ENCODE measurements around the gene KAT8. TPM values are rescaled to one million over a fixed set of nuclear protein-coding genes. Genes with fewer than 3 reads are reported as not detected.

Gene KAT8
- total RNA-seq, 2 donors from 2014 or later, result 58.0 to 64.3 TPM

GRCh38 chr16:31083081-31083480 lies 34.4 kb upstream of the KAT8 start:
- Histone ChIP-seq H3K9me3 (no peaks in the 10 kb centered on the region), H3K36me3 (peaks cover 57% of the 10 kb centered on the region), H3K4me1 (peaks cover 0 to 7% of the 10 kb centered on the region in 2 donors), H3K27me3 (no peaks in the 10 kb centered on the region), H3K27ac (no peak overlapping the region), H3K4me3 (no peak overlapping the region)
- TF ChIP-seq CTCF (IDR thresholded peaks at IDR 0.05), result no peak
- no peak for DNase-seq (ENCODE audit: low spot score)

GRCh38 chr16:31083556-31083955 lies 33.9 kb upstream of the KAT8 start:
- no peak for TF ChIP-seq CTCF (IDR thresholded peaks at IDR 0.05)
- Histone ChIP-seq H3K36me3 (peaks cover 52% of the 10 kb centered on the region), H3K4me3 (no peak overlapping the region), H3K9me3 (no peaks in the 10 kb centered on the region), H3K27ac (no peak overlapping the region), H3K27me3 (no peaks in the 10 kb centered on the region), H3K4me1 (peaks cover 0 to 7% of the 10 kb centered on the region in 2 donors)
- no peak for DNase-seq (ENCODE audit: low spot score)

- no peak for TF ChIP-seq CTCF (IDR thresholded peaks at IDR 0.05)
- Histone ChIP-seq H3K9me3 (no peaks in the 10 kb centered on the region), H3K4me3 (no peak overlapping the region), H3K36me3 (peaks cover 48% of the 10 kb centered on the region), H3K27me3 (no peaks in the 10 kb centered on the region), H3K27ac (no peak overlapping the region), H3K4me1 (peaks cover 0 to 7% of the 10 kb centered on the region in 2 donors)
- DNase-seq (ENCODE audit: low spot score), result no peak
These were observed 33.5 kb upstream of the KAT8 start for GRCh38 chr16:31083981-31084380.

- H3K36me3 ChIP-seq, result peaks cover 45% of the 10 kb centered on the region
- H3K9me3 ChIP-seq, result no peaks in the 10 kb centered on the region
- DNase-seq (ENCODE audit: low spot score), result no peak
- H3K27me3 ChIP-seq, result no peaks in the 10 kb centered on the region
- peaks cover 0 to 7% of the 10 kb centered on the region in 2 donors for H3K4me1 ChIP-seq
- H3K27ac ChIP-seq, result no peak overlapping the region
- no peak overlapping the region for H3K4me3 ChIP-seq
- no peak for TF ChIP-seq CTCF (IDR thresholded peaks at IDR 0.05)
These were observed 32.7 kb upstream of the KAT8 start for GRCh38 chr16:31084584-31085302.

- no peaks in the 10 kb centered on the region for H3K9me3 ChIP-seq
- H3K36me3 ChIP-seq, result peaks cover 38% of the 10 kb centered on the region
- H3K27me3 ChIP-seq, result no peaks in the 10 kb centered on the region
- H3K27ac ChIP-seq, result no peak overlapping the region
- DNase-seq (ENCODE audit: low spot score), result no peak
- peaks cover 0 to 7% of the 10 kb centered on the region in 2 donors for H3K4me1 ChIP-seq
- TF ChIP-seq CTCF (IDR thresholded peaks at IDR 0.05), result no peak
- no peak overlapping the region for H3K4me3 ChIP-seq
These were observed 32.1 kb upstream of the KAT8 start for GRCh38 chr16:31085411-31085810.
